Measurements from ENCODE around the gene NMRK1.

Gene NMRK1

DNA sequence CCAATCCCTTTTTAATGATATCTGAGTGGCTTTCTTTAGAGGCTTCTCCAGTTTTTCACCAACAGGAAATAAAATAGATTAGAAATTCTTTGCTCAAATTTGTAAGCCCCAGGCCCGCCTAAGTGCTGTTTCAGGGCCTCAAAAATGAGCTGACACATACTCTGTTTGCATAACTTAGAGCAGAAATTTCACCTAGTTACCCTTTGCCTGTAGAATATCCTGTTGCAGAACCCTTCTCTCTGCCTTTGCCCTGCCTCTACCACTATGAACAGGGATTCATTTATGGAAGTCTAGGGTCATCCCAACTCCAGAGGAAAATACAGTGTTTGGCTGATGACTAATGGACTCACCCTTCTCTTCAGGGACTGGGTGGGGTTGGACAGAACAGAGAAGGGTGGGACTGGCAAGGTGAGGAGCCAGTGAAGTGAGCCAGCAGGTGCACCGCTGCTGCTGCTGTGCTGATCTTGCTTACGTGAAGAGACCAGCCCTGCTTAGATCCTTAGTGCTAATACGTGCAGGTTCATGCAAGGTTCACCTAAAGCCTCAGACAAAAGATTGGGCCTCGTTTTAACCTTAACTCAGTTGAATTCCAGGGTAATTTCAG is 23.2 kb upstream of the NMRK1 start:
- H3K4me3 ChIP-seq (ENCODE audit: low read depth, low read length), result no peak overlapping the region
- TF ChIP-seq, protein P1, sequence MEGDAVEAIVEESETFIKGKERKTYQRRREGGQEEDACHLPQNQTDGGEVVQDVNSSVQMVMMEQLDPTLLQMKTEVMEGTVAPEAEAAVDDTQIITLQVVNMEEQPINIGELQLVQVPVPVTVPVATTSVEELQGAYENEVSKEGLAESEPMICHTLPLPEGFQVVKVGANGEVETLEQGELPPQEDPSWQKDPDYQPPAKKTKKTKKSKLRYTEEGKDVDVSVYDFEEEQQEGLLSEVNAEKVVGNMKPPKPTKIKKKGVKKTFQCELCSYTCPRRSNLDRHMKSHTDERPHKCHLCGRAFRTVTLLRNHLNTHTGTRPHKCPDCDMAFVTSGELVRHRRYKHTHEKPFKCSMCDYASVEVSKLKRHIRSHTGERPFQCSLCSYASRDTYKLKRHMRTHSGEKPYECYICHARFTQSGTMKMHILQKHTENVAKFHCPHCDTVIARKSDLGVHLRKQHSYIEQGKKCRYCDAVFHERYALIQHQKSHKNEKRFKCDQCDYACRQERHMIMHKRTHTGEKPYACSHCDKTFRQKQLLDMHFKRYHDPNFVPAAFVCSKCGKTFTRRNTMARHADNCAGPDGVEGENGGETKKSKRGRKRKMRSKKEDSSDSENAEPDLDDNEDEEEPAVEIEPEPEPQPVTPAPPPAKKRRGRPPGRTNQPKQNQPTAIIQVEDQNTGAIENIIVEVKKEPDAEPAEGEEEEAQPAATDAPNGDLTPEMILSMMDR (IDR thresholded peaks at IDR 0.05; ENCODE audit: low read depth, low read length), result no peak

DNA sequence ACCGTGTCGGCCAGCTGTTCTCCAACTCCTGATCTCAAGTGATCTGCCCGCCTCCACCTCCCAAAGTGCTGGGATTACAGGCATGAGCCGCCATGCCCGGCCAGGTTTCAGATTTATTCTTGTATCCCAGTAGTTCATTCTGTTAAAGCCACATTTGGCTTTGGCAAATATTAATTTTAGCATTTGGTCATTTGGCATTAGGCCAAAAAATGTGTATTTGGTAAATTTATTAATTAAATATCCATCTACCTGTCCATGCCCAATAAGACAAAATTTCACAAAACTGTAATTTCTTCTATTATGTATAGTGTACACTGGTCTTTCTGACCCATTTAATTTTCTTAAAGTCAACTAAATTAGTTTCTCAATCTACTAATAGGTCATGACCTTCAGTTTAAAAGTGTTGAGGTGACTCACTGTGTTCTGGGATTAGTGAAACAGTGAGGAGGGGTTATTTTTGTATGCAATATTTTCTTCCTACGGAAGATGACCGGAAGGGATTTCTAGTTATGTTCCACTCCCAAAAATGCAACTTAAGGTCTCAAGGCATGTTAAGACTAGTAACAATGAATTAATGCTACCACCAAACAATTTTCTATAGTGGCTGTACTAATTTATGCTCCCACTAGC is 21.4 kb upstream of the NMRK1 start:
- no peak overlapping the region for H3K4me3 ChIP-seq (ENCODE audit: low read depth, low read length)
- TF ChIP-seq, protein P1 (IDR thresholded peaks at IDR 0.05; ENCODE audit: low read depth, low read length), result no peak

DNA sequence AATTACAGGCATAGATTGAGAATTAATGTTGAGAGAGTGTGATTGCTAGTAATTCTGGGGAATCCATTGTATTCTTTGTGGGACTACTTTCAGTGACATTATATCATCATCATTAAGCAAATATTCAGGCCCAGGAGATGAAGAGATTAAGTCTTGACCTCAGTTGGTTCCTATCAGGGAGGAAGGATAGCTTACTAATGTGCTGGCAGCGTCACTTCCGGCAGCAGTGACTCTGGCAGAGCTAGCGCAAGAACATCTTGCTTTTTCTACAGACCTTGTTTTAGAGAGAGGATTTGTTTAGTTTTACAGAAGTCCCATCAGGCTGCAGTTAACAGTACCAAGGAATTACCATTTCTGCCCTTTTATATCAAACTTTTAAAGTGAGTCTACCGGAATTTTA is 20.6 kb upstream of the NMRK1 start:
- TF ChIP-seq, protein P1 (IDR thresholded peaks at IDR 0.05; ENCODE audit: low read depth, low read length), result no peak

DNA sequence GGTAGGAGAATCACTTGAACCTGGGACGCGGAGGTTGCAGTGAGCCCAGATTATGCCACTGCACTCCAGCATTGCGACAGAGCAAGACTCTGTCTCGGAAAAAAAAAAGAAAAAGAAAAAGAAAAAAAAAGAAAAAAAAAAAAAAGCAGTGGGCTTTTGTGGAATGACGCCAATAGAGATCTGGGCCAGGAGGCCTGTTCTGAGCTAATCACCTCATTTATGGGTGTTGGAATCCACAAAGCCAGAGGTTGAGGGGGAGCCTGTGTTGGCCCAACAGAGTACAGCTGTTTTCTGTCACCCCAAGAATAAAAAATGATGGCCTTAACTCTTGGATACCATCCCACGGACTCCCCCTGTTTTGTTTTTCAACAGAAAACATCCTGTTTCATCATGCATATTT is 18.9 kb upstream of the NMRK1 start:
- H3K4me3 ChIP-seq (ENCODE audit: low read depth, low read length), result no peak overlapping the region
- TF ChIP-seq, protein P1 (IDR thresholded peaks at IDR 0.05; ENCODE audit: low read depth, low read length), result no peak

More for the DNA sequence above, 20.6 kb upstream of the NMRK1 start:
- H3K4me3 ChIP-seq (ENCODE audit: low read depth, low read length), result no peak overlapping the region

DNA sequence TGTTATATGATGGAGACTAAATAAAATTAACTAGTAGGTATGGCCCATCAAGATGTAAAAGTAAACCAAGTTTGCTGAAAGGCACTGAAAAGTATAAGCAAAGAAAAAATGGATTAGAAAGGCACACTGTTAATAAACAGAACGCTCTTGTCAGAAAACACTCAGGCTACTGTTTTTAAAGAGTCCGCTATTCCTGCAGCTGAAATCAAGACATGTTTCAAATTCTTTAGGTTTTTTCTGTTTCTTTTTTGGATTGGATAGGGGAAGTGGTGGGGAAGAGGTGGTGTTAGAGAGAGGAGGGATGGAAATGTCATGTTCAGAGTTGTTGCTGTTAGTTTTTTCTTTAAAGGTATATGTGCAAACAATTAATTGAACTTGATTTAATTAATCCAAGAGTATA is 17.9 kb upstream of the NMRK1 start:
- TF ChIP-seq, protein P1 (IDR thresholded peaks at IDR 0.05; ENCODE audit: low read depth, low read length), result no peak
- H3K4me3 ChIP-seq (ENCODE audit: low read depth, low read length), result no peak overlapping the region

DNA sequence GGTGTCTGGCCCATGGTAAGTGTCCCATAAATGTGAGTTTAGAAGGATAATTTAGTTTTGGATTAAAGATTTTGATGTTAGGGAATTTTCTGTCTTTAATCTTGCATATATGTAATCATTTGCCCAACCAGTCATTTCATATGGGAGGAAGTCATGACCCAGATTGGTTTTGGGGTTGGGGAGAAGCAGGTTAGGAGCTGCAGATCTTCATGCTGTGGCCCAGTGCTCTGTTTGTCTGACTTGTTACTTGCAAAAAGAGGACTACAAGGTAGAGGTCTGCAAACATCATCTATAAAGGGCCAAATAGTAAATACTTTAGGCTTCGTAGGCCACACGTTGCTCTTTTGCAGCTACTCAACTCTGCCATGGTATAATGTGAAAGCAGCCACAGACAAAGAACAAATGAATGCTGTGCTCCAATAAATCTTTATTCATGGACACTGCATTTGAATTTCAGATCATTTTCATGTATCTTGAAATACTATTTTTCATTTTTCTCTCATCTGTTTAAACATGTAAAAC is 17.1 kb upstream of the NMRK1 start:
- H3K4me3 ChIP-seq (ENCODE audit: low read depth, low read length), result no peak overlapping the region
- TF ChIP-seq, protein P1 (IDR thresholded peaks at IDR 0.05; ENCODE audit: low read depth, low read length), result no peak

DNA sequence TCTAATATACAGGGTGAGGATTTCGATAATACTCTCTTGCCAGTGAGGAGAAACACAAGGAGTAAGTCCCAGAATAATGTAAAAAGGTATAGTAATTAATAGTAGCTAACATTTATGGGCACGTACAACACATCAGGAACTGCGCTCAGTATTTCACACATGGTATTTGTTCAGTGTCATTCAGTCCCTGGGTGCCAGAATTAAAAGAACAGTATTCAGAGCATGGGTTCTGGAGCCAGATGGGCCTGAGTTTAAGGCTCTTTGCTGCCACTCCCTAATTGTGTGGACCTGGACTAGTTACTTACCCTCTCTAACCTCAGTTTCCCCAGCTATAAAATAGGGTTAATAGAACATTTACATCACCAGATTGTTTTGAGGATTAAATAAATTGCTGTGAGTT is 16.7 kb upstream of the NMRK1 start:
- TF ChIP-seq, protein P1 (IDR thresholded peaks at IDR 0.05; ENCODE audit: low read depth, low read length), result no peak
- no peak overlapping the region for H3K4me3 ChIP-seq (ENCODE audit: low read depth, low read length)
